GM12872 (cell line): ENCODE results near the gene CFAP47.

Experiments used
- TF ChIP-seq, protein P1 (sequence below): IDR thresholded peaks from 3 replicates; pipeline ENCODE4 v1.5.1; 2011; ENCODE audit warnings: low read depth, mild to moderate bottlenecking, low read length, moderate library complexity; ENCODE audit not compliant: insufficient read depth

Gene CFAP47, protein sequence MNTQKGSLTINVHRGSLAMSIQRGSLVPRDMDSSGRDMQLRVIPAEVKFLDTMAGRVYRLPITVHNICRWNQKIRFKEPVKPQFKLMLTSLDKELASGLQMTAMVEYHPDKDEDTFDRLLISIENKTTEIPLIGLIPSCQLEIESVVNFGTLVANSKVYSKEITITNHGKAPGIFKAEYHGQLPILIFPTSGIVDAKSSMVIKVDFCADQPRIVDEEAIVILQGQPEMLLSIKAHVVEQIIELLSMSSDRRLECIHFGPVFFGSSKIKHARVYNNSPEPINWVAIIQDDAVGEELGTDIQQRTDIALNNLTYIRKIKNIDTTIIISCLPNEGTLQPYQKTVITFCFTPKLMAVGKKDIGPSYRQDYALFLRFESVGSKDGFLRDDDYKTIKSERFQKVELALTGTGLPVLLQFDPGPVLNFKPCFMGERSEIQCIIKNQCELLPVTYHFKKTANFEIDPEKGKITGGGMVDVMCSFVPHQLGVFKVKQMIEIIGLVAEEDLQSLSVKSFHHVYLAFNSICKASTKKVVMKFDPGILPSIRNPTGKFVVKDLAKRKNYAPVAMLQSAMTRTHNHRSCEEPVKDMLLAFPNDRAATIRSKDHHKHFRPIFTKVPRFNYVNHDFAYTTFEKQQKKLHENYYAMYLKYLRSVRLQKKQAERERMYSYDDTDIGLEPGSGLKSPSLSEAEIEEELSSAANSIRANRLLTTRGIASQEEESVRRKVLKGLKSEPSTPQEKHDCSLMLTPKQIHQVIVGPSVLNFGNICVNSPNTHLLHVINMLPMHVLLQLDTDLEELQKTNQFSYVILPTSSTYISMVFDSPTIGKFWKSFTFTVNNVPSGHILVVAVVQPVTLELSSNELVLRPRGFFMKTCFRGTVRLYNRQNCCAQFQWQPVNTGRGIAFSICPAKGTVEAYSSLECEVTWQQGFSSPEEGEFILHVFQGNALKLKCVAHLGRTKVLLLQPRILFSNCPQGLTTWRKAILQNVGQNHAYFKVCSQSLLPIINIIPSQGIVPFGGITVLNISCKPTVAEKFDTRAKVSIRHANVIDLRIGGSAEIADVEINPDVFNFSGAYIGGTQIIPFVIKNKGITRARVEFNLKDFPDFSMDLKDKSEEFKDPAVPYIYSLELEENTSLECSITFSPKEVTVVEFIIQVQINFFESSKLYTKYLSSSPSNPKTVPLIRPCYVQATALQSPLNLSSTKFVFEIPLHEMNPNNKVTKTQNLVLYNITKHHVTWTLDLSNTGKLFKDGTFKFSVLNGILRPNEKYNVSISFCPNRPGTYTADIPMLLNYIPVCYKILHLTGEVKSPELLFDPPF (N-terminal part only)

DNA sequence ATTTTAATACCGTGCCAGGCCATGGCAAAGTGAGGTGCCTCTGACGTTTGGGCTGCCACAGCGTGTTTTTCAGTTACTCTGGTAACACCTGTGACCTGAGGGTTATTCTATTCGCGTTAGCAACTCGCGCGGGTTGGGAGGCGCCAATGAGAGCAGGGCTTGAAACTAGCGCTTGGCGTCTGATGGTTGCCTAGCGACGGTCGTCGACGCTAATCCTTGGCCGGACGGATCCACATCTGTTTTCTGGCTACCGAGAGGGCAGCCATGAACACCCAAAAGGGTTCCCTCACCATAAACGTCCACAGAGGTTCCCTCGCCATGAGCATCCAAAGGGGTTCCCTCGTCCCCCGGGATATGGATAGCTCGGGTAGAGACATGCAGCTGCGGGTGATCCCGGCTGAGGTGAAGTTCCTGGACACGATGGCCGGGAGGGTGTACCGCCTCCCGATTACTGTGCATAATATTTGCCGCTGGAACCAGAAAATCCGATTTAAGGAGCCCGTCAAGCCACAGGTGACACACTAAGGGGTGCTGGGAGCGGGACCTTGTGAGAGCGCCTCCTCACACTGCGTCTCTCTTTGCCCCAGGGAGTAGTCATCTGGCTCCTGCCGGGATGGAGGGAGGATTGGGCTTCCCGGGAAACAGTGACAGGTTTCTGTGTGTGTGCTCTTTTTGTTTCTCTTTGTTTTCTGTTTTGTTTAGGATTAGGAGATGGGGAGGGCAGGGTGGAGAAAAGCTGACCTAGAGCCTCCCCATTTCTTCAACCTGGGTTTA, at the start of gene CFAP47:
TSS of gene CFAP47 (plus strand) at position 199 of the 774 bp plus-strand sequence. CDS start at position 265, 66 bp downstream.
- TF ChIP-seq, protein P1, sequence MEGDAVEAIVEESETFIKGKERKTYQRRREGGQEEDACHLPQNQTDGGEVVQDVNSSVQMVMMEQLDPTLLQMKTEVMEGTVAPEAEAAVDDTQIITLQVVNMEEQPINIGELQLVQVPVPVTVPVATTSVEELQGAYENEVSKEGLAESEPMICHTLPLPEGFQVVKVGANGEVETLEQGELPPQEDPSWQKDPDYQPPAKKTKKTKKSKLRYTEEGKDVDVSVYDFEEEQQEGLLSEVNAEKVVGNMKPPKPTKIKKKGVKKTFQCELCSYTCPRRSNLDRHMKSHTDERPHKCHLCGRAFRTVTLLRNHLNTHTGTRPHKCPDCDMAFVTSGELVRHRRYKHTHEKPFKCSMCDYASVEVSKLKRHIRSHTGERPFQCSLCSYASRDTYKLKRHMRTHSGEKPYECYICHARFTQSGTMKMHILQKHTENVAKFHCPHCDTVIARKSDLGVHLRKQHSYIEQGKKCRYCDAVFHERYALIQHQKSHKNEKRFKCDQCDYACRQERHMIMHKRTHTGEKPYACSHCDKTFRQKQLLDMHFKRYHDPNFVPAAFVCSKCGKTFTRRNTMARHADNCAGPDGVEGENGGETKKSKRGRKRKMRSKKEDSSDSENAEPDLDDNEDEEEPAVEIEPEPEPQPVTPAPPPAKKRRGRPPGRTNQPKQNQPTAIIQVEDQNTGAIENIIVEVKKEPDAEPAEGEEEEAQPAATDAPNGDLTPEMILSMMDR: no peak

DNA sequence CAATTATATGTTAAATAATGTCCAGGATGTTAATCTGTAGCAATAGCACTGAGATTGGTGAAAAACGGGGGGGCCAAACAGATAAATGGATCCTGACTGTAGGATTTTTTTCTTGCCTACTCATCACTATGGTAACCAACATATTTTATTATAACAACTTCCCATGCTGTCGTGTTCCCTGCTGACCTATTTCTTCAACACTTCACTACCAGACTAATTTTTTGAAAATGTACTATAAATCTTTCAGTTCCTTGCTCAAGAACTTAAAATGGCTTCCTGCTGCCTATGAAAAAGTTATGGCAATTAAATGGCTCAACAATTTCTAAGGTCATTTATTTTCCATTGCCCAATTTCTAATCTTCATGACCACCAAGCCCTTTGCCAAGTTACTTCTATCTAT, 38.9 kb upstream of the CFAP47 start:
- TF ChIP-seq, protein P1: no peak

DNA sequence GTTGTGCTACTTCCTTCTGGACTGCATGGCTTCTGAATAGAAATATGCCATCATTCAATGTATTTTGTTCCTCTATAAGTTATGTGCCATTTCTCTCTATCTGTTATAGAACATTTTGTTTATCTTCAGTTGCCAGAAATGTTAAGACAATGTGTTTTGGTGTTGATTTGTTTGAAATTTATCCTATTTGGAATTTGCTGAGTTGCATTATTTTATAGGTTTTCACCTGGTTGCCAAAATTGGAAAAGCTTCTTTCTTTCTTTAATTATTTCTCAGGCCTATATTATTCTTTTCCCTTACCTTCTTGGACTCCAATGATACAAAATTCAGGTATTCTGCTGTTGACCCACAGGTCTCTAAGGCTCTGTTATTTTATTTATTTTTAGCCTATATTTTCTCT, 33.4 kb upstream of the CFAP47 start:
- TF ChIP-seq, protein P1: no peak

DNA sequence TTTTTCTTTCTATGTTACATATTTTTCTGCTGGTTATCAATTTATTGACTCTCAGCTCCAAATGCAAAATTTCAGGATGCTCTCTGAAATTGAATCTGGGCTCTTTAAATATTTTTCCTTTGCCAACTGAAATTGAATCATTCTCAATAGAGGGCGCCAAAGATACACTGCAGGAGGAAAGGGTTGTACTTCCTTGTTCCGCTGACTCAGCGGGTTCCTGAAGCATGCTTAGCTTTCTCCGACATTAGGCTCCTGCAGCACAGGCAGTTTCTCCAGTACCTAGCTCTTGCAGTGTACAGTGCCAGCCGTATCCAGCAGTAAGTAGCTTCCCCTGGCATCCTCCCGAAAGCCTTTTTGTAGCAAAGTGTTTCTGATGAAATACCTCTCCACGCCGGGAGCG, 28.8 kb upstream of the CFAP47 start:
- TF ChIP-seq, protein P1: peak; percentile 39; the same call in 2 of the 3 replicates

DNA sequence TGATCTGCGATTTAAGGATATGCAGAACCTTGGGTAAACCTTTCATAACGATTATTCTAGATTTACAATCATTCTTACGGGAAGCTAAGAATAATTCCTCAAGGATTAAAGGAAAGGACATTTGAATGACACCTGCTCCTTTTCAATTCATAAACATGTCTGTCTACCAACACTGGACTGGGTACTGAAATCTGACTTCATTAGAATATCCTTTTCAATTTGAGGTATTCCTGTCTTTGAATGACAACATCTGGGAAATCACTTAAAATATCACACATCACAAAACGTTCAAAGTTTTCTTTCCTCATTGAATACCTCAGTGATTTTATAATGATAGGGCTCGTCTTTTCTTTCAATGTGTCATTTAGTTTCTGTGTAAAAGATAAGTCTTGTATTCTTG, 87.7 kb downstream of the CFAP47 start:
- TF ChIP-seq, protein P1: no peak

DNA sequence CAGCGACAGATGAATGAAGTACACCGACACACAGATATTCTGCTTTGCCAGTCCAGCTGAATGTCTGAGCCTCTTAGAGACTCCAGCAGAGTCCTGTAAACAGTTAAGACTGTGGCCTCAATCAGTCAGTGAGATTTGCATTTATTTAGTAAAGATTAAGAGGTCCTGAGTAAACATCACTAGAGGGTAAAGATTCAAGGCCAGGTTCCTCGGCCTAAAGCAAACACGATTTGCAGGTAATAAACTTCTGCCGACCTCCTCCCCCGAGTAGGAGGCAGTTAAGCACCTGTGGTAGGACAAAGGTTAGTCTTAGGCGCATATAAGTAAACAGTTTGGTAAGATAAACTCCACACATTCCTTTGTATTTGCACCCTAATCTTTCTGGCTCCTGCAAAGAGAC, 99.6 kb downstream of the CFAP47 start:
- TF ChIP-seq, protein P1: no peak
